ENCODE data around the gene MAN1A2. TPM values are rescaled to one million over a fixed set of nuclear protein-coding genes. Genes with fewer than 3 reads are reported as not detected.

The MAN1A2 gene
- total and polyA plus RNA-seq, 3 experiments from 2014 or later: 23.1 to 26.9 (median 24.0) TPM

DNA sequence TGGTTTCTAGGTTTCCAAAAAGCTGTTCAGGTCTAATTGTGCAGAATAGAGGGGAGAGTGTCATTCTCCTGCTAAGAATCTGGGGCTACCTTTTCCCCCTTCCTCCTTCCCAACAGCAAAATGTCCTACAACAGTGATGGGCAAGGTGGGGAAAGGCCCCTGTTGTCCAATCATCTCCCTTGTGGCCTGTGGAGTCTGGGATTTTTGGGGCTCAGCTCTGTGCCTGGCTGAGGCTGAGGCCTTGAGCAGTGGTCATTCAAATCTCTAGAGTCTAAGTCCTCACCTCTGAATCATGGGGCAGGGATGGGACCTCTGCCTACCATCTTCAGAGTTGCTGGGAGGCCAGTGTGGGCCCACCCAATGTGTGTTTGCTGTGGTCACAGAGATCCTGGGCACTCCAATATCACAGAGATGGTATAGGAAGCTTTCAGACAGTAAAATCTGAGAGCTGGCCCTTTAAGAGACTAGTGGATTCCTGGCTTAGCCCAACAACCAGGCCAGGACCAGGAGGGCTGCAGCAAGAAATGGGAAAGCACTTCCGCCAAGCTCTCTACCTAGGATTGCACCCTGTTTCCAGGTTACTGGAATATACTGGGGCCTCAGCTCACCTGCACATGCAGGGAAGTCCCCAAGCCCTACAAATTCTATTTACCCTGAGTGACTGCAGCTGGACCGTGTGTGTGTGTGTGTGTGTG is 210.1 kb downstream of the MAN1A2 start:
- H3K27me3 ChIP-seq (ENCODE audit: insufficient read depth, low read length, poor library complexity, severe bottlenecking): no peaks in the 10 kb centered on the region
- H3K4me1 Mint-ChIP-seq: peaks cover 7 to 17% (median 11%) of the 10 kb centered on the region in 3 donors
- H3K9me3 Mint-ChIP-seq: no peaks in the 10 kb centered on the region
- peaks cover 0 to 2% of the 10 kb centered on the region in 2 donors for H3K27me3 Mint-ChIP-seq
- H3K4me1 ChIP-seq (ENCODE audit: insufficient read depth, low read length): peaks cover 13% of the 10 kb centered on the region
- no peak overlapping the region for H3K4me3 Mint-ChIP-seq
- no peak overlapping the region for H3K27ac ChIP-seq (ENCODE audit: low read depth, low read length)
- no peaks in the 10 kb centered on the region for H3K36me3 Mint-ChIP-seq
- peak overlapping the region in 1 of 8 donors; percentile 51 for H3K27ac Mint-ChIP-seq
- no peaks in the 10 kb centered on the region for H3K9me3 ChIP-seq (ENCODE audit: low read length)
- POLR2A ChIA-PET: no interaction called here
- no peak overlapping the region for H3K4me3 ChIP-seq (ENCODE audit: low read length)
- CTCF ChIA-PET: interaction anchor here (3.7 kb wide), 1 partner anchor 42 kb away, joined by 13 read pairs; no protein-coding TSS in a partner anchor
- H3K36me3 ChIP-seq (ENCODE audit: insufficient read depth, low read length): no peaks in the 10 kb centered on the region
- no peak for DNase-seq

DNA sequence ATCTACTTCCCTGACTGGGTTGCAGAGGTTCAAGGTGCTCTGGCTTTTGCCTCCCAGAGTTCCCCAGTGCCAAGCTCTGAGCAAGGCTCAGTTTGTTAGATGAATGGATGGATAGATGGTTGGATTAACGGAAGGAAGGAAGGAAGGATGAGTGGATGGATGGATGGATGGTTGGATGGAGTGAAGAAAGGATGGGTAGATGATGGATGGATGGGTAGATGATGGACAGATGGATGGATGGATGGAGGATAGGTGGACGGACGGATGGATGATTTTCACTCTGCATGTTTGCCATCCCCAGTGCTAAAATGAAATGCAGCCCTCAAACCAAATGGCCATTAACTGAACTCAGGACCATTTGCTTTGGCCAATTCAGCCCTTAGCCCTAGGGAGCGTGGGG is 211.2 kb downstream of the MAN1A2 start:
- CTCF ChIA-PET: no interaction called here

More for the DNA sequence above, 211.2 kb downstream of the MAN1A2 start:
- Histone ChIP-seq H3K4me3 (ENCODE audit: low read length) (no peak overlapping the region), H3K9me3 (ENCODE audit: low read length) (no peaks in the 10 kb centered on the region), H3K4me1 (ENCODE audit: insufficient read depth, low read length) (peaks cover 2% of the 10 kb centered on the region), H3K27me3 (ENCODE audit: insufficient read depth, low read length, poor library complexity, severe bottlenecking) (no peaks in the 10 kb centered on the region), H3K36me3 (ENCODE audit: insufficient read depth, low read length) (no peaks in the 10 kb centered on the region), H3K27ac (ENCODE audit: low read depth, low read length) (no peak overlapping the region)
- Mint-ChIP-seq H3K9me3 (no peaks in the 10 kb centered on the region), H3K4me3 (no peak overlapping the region), H3K4me1 (peaks cover 0 to 6% (median 2%) of the 10 kb centered on the region in 3 donors), H3K36me3 (no peaks in the 10 kb centered on the region), H3K27me3 (peaks cover 0 to 2% of the 10 kb centered on the region in 2 donors), H3K27ac (no peak overlapping the region)
- POLR2A ChIA-PET: no interaction called here
- DNase-seq: no peak

Other genes with a start within 250 kb of the MAN1A2 start
- gene TRIM45, start 245.7 kb upstream of the MAN1A2 start, total RNA-seq: 1 to 10 TPM in 1 of 2 experiments, under 1 TPM in 1; 0.84 to 1.3 TPM
- gene TRIM45, start 245.7 kb upstream of the MAN1A2 start, polyA plus RNA-seq: 0.06 TPM
- gene VTCN1, start 156.5 kb upstream of the MAN1A2 start, total RNA-seq: not detected
- not detected for gene VTCN1, start 156.5 kb upstream of the MAN1A2 start, polyA plus RNA-seq
- 1 to 10 TPM; 3.7 to 4.1 TPM for gene TENT5C, start 238.6 kb downstream of the MAN1A2 start, total RNA-seq
- 12.6 TPM for gene TENT5C, start 238.6 kb downstream of the MAN1A2 start, polyA plus RNA-seq

All from CD8-positive, alpha-beta memory T cell (primary cell).